GM18861 (cell line): ENCODE data around the gene MFSD12.

Experiments
- ATAC-seq: cut with Tn5 transposase; IDR thresholded peaks from one replicate; pipeline ENCODE4 v1.9.1; 2021; ENCODE audit not compliant: unreplicated experiment

MFSD12 gene

DNA sequence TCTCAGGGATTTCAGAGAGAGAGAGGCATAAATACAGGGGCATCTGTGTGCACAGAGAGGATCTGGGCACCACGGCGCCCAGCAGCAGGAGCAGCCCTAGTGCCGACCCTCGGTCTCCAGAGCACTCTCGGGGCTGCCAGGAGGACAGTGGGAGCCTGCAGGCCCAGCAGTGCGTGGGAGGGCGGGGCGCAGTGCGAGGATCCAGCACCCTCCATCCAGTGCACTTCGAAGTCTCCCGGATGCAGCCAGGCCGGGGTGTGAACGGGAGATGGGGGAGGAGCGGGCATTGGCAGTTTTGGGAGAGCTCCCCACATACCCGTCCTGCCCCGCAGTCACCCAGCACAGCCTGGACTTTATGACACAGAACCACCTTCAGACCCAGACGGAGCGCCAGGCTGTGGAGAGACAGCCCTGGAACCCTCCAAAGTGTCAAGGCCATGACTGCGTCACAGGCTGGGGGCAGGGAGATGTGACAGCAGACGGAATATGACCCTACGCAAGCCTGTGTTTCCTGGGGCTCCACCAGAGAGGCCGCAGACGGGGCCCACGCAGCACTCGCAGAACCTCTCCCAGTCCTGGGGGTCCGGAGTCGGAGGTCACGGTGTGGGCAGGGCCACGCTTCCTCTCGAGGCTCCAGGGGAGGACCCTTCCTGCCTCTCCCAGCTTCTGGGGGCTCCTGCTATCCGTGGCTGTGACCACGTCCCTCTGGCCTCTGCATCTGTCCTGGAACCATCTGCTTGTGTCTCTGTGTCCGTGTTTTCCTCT, 33.1 kb downstream of the MFSD12 start:
- ATAC-seq = no peak

DNA sequence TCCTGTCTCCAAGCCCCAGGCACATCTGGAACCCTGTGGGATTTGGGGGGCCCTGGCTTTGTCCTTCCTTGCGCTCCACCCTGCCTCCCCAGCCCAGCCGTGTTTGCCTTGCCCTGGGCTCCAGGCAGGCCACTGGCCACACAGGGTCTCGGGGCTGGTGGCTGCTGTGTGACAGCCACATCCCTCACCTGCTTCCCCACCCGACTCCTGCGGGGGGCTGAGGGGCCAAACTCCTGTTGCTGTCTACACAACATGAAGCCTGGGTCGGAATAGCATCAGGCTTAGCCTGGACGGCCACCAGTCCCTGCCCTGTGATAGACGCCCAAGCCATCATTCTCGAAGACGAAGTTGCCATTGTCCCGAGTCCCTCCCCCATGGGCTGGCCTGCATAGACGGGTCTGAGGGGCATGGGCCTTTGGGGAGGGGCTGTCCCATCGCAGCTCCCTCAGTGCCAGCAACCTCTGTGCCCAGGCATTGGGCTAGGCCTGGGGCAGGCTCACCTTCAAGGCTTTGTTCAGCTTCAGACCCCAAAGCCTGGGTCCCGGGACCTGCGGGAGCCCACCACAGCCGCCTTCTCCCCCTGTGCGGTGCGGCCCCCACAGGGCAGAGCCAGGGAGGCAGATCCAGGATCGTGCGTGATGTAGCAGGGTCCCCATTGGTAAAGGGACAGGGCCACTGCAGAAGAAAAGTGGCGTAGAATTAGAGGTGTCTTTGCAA, 33.9 kb downstream of the MFSD12 start:
- ATAC-seq = no peak

DNA sequence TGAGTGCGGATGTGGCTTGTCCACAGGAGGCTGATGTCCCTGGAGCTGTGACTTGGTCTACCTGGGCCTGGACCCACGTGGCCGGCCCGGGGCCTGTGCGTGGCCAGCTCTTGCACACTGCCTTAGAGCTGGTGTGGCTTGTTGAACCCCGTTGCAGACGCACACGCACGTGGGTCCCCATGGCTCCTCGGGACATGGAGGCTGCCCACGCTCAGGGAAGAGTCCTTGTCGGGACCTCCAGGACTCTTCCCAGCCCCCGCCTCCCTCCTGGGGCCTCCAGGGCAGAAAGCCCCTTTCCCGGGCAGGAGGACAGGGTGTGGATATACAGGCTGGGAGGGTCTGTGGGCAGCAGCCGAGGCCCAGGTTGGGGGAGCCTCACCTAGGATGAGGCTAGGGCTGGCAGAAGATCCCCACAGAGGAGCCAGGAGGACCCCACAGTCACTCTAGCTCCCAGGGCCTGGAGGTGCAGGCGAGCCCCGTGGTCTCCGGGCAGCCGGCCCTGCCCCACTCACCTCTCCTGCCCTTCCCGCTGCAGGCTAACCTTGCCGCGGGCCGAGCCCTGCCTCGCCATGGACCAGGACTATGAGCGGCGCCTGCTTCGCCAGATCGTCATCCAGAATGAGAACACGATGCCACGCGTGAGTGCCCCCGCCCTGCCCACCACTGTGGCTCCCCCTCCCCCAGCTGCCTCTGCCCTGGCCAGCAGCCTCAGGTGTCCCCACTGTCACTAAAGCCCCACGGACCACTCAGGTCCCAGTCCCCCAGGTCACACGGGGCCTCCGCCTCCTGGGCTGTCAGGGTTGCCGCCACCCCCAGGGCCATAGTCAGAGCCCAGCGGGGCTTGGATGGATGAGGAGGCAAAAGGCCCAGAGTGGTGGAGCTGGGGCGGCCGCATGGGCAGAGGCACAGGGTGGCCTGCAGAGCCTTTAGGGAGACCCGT, 34.7 kb downstream of the MFSD12 start:
- no peak for ATAC-seq

DNA sequence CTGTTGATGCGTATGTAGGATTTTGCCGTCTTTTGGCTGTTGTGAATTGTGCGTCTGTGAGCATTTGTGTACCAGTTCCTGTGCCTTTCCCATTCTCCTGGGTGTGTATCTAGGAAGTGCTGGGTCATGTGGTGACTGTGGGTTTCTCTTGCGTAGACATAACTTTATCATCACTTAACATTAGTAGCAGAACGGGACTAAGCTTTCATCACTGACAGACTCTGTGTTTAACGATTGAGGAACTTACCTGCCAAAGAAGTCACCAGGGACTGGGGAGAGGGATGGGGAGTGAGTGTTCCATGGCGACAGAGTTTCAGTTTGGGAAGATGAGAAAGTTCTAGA, 36.3 kb downstream of the MFSD12 start:
- no peak for ATAC-seq

DNA sequence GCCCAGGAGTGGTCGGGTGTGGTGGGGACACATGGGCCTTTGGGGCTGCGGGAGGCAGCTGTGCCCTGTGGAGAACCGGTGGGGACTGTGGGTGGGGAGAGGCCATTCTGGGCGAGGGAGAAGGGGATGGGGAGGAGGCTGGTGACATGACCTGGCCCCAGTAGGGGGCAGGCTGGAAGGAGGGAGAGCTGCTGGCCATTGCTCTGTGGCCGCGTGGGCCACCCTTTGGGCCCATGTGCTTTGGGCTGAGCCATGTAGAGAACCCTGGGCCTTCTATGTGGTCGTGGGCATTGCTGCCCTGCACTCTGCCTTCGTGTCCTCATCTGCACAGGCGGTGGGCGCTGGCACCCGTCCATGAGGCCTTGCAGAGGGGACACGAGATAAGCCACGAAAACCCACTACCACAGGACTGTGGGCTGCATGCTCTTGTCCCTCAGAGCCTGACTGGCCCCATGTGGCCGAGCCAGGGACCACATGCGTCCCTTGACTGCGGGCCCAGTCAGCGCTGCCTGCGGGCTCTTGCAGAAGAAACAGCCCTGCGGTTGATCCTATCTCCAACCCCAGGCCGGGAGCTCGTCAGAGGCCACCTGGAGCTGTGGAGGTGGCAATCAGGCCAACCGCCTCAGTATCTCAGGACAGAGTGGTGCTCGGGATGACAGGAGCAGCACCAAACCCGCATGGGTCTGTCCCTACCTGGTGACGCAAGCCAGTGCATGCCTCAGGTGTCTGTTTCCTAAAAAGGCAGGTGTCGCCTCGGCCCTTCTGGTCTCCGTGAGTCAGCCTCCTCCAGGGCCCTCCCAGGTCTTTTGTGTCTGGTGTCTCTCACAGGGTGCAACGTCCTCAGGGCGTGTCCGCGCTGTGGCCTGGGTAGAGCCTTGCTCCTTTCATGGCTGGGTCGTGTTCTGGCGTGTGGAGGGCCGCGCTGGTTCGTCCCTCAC, 37.0 kb downstream of the MFSD12 start:
- ATAC-seq = no peak

DNA sequence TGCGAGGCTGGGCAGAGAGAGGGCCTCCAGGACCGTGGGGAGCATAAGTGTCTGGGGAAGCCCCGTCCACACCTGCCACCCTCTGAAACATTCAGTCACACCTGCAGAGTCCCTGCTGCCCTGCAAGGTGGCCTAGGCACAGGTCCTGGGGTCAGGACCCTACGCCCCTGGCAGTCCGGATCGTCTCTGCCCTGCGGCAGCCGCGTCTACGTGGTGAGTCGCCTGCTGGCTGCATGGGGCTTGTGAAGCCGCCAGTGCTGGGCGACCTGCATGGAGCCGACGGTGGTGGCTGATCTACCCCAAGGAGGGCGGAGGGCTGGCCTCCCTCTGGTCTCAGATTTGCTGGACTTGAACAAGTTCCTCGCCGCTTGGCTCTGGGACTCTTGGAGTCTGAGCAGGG, 38.3 kb downstream of the MFSD12 start:
- ATAC-seq = no peak

DNA sequence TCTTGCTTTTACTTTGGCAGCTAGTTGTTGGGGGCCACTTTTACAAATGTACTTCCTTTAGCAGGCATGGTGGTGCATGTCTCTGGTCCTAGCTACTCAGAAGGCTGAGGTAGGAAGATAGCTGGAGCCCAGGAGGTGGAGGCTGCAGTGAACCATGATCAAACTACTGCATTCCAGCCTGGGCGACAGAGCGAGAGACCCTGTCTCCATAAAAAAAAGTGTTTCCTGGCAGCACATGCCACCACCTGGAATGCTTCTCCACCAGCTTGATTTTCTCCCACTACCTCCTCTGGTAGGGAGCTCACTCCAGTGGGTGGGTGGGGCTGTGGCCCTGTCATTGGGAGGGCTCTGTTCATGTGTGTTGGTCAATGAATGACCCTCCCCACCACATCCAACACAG, 38.7 kb downstream of the MFSD12 start:
- no peak for ATAC-seq

DNA sequence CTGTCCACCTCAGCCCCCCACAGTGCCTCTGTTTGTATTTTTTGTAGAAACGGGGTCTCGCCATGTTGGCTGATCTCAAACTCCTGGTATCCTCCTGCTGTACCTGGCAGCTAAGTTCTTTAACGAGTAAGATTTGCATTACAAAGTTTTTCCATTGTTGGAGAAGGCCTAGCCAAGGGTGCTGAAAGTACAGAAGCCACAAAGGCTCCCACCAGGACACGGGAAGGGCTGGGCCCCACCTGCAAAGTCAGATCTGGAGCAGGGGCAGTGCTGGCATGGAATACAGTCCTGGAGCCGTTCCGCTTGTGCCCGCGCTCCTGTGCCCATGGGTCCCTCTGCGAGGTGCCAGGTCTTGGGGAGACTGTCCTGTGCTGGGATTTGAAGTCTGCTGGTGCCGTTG, 39.1 kb downstream of the MFSD12 start:
- ATAC-seq = no peak

DNA sequence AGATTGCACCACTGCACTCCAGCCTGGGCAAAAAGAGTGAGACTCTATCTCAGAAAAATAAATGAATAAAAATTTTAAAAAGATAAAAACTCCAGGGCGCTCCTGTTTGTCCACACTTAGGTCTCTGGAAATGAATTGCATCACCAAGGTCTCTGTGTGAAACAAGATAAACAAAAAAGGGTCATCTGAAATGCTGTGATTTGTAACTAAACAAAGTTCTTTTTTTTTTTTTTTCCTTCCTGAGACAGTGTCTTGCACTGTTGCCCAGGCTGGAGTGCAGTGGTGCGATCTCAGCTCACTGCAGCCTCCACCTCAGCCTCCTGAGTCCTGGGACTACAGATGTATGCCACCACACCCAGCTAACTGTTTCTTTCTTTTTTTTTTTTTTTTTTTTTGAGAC, 39.7 kb downstream of the MFSD12 start:
- no peak for ATAC-seq

DNA sequence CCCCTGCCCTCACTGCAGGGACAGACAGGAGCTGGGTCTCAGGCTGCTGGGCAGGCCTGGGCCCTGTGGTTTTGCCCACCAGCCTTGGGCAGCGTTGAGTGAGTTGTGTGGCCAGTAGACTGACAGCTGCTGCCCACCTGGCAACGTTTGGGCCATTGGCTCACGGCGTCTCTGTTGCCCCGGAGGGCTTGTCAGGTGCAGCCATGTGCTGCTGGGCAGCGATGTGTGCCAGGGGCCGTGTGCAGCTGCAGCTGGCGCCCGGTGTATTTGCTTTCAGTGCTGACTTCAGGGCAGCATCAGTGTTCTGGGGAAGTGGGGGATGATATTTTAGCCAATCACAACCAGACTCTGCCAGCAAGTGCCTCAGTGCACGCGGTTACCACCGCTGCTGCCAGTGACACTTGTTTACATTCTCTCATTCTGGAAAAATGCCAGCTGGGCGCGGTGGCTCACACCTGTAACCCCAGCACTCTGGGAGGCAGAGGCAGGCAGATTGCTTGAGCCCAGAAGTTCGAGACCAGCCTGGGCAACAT, 40.6 kb downstream of the MFSD12 start:
- no peak for ATAC-seq

DNA sequence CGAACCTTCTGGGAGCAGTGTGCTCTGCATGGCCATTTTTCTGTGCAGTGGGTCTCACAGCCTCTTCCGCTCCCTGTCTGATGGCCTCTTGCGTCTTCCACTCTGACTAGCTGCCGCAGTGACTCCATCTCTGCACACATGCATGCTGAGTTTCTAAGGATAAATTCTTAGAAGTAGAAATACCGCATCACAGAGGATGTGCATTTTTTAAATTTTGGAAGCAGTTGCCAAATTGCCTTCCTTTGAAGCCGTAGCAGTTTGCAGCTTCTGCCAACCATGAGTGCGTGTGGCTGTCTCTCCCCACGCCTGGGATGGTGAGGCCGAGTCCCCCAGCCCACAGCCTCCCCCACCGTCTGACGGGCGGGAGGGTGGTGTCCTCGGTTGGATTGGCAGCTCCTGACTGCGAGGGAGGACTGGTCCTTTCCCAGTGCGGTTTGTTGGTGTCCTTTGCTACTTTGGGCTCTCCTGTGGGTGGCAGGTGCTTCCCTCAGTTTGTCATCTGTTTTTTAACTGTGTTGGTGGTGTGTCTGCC, 41.4 kb downstream of the MFSD12 start:
- no peak for ATAC-seq

DNA sequence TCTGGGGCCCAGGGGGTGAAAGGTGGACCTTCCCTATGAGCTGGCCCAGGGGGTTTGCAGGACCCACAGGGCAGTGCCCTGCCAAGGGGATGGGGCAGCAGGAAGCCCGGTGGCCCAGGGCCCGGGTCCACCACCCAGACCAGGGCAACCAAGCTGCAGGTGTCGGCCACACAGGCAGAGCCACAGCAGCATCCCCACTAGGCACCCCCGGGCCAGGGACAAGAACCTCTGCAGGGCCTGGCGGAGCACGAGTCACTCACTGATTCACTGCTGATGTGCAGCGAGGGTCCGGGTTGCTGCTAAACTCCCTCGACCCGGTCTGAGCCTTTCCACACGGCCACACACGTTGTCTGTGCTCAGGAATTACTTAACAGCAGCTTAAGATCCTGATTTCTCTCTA, 42.5 kb downstream of the MFSD12 start:
- no peak for ATAC-seq

DNA sequence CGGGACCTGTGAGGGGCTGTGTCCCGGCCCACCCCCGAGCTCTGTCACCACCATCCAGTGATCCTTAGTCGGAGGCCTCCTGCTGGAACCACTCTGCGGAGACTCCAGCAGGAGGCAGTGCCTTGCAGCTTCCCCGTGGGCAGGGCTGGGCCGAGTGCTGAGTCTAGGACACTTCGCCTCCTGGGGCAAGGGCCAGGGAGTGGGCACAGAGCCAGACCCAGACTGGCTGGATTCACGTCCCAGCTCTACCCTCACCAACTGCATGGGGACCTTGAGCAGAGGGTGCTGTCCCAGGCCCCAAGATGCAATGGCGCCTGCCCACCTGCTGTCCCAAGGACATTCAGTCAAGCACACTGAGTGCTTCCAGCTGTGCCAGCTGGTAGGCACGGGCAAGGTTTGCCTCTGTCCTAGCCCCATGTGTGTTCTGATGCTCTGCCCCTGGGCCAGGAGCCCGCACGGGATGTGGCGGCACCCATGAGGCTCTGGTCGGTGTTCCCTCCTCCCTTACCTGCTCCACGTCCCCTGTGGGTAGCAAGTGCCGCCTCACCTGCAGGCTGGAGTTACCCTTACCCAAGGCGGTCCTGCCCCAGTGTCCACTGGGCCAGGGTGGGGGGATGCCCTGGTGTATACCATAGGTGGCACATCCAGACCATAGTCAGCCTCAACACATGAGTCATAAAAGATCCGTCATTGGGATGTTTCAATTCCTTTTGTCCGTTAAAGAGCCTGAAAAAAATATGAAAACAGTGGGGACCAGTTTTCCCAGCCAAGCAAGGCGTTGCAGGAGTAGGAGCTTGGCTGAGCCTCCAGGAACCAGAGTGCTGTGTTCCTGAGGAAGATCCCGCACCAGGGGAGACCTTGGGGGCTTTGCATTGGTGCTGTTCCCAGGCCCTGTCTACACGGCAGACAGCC, 43.9 kb downstream of the MFSD12 start:
- ATAC-seq = no peak

DNA sequence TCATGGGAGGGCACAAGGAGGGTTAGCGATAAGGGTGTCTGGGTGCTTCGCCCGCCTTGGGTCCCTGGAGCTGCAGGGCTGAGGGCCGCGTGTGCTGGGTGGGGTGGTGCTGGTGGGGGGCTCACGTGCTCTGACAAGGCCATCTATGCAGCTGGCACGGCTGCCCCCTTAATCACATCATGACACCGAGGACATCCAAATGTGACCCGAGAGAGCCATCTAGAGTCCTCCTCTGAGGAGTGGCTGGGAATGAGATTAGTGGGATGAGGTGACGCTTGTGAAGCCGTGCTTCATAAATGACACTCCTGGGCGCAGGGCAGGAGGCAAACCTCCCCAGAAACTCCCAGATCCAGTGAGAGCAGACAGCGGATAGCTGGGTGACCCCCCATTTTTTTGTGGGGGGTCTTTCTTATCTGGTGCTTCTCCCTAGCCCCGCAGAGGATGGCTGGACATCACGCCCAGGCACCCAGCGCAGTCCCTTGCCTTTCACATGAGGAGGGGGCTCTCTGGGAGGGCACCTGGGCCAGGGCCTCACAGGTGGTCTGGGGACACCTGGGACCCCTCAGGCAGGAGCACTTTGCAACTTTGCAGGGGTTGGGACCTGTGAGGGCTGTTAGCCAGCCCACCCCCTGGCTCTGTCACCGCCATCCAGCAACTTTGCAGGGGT, 44.7 kb downstream of the MFSD12 start:
- ATAC-seq = no peak

DNA sequence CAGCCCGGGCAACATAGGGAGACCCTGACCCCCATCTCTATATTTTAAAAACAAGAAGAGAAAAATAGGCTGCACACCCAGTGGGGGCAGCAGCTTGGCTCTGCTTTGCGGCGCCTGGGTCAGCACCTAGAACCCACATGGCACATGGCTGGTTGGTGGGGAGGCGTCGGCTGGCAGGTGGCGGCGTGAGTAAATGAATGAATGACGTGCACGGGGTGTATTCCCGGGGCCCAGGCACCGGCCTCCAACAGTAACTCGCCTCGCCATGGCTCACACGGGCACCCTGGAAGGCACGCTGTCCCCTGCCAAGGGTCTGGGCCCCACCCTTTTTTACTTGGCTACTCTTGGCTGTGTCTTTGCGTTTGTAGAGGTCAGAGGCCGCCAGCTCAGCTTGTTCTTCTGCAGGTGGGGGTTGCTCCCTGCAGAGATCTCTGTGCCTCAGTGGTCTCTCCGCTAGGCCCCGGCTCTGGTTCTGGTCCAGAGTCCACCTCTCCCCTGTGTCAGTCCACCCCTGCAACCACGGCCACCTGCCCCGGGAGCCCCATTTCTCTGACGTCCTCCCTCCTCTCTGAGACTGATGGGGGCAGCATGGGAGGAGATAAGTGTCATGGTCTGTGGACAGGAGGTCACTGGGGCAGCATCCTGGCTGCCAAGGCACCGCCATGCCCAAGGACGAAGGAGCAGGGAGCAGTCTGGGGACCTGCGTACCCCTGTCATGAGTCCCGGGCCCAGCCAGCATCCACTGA, 45.7 kb downstream of the MFSD12 start:
- no peak for ATAC-seq

DNA sequence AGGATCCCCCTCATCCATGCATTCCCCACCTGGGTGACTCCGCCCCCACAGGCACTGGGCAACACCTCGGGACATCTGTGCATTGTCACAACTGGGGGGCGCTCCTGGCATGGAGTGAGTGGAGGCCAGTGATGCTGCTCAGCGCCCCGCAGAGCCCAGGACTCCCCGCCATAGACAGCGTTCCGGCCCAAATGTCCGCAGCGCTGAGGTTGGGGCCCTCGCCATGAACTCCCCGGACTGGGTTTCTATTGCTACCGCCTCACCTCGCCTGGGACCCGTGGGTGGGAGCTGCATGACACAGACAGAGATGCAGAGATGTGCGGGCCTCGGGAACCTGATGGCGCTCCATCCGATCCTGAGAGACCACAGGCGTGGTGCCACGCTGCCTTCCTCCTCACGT, 46.7 kb downstream of the MFSD12 start:
- ATAC-seq = no peak

DNA sequence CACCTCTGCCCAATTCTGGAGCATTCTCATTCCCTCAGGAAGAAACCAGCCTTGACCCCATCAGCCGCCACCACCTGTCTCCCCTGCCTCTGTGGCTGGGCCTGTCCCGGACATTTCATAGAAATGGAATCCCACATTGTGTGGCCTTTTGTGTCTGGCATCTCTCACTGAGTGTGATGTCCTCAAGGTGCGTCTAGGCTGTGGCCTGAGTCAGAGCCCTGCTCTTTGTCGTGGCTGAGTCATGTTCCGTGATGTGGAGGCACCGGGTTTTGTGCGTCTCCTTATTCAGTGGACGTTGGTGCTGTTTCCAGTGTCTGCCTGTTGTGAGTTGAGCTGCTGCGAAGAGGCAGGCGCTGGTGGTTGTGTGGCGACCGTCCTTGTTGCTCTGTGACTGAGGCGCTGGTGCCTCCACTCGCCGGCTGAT, 47.8 kb downstream of the MFSD12 start:
- no peak for ATAC-seq
